Measurements from ENCODE around the gene BAG3. TPM values are rescaled to one million over a fixed set of nuclear protein-coding genes. Genes with fewer than 3 reads are reported as not detected.

BAG3 gene
- total and polyA plus RNA-seq, 9 of the 15 experiments (the other 6 are each of a cell fraction or from before 2014, with no cell fraction given), result 2.6 to 27.4 (median 7.2) TPM

GRCh38 chr10:119688033-119688508 is 36.9 kb downstream of the BAG3 start (continued):
- no peak for TF ChIP-seq HSF4 (CRISPR knock-in tag; IDR thresholded peaks at IDR 0.05; ENCODE audit: borderline replicate concordance)
- no peak for TF ChIP-seq HDAC2 (IDR thresholded peaks at IDR 0.05)
- peak; percentile 88 for TF ChIP-seq ZNF79 (CRISPR knock-in tag; IDR thresholded peaks at IDR 0.05; ENCODE audit: low read depth)
- no peak for TF ChIP-seq FUS (optimal IDR thresholded peaks at IDR 0.05; ENCODE audit: low read depth, low read length)
- TF ChIP-seq CAMTA2 (CRISPR knock-in tag; conservative IDR thresholded peaks at IDR 0.05), result no peak
- TF ChIP-seq EGR1 (conservative IDR thresholded peaks at IDR 0.05), result no peak
- TF ChIP-seq SRSF1 (IDR thresholded peaks at IDR 0.05; ENCODE audit: low read depth, low read length), result no peak
- no peak for TF ChIP-seq RBM34 (IDR thresholded peaks at IDR 0.05; ENCODE audit: borderline replicate concordance, insufficient read depth, low read length)
- no peak for TF ChIP-seq LCOR (CRISPR knock-in tag; IDR thresholded peaks at IDR 0.05)
- TF ChIP-seq ZBTB9 (CRISPR knock-in tag; IDR thresholded peaks at IDR 0.05), result peak; percentile 96
- no peak for TF ChIP-seq PHF20 (IDR thresholded peaks at IDR 0.05; ENCODE audit: partially characterized antibody)
- no peak for TF ChIP-seq ESRRB (CRISPR knock-in tag; IDR thresholded peaks at IDR 0.05; ENCODE audit: borderline replicate concordance)
- TF ChIP-seq, protein P1, sequence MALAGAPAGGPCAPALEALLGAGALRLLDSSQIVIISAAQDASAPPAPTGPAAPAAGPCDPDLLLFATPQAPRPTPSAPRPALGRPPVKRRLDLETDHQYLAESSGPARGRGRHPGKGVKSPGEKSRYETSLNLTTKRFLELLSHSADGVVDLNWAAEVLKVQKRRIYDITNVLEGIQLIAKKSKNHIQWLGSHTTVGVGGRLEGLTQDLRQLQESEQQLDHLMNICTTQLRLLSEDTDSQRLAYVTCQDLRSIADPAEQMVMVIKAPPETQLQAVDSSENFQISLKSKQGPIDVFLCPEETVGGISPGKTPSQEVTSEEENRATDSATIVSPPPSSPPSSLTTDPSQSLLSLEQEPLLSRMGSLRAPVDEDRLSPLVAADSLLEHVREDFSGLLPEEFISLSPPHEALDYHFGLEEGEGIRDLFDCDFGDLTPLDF (CRISPR knock-in tag; IDR thresholded peaks at IDR 0.05), result no peak
